SK-N-SH treated with all-trans-retinoic acid at 6 μM for 48 hours (cell line): ENCODE results near the gene PLD3.

Experiments
- ATAC-seq: fragments of 200-7000 bp; cut with Tn5 transposase; 3 replicates; pipeline ENCODE4 v1.9.1; 2020; ENCODE audit warnings: mild to moderate bottlenecking, moderate library complexity
- ARNTL ChIP-seq: fragments of 450-650 bp; formaldehyde crosslinking; IDR thresholded peaks from 2 replicates; pipeline ENCODE4 v1.5.0; 2020; ENCODE audit warnings: low read depth, mild to moderate bottlenecking, moderate library complexity, borderline replicate concordance
- BACH2 ChIP-seq: fragments of 250-450 bp; sonication (Bioruptor Pico); IDR thresholded peaks from 2 replicates; pipeline ENCODE4 v1.9.0; 2021; ENCODE audit warnings: mild to moderate bottlenecking, borderline replicate concordance
- CREB5 ChIP-seq: fragments of 250-450 bp; sonication (Bioruptor Pico); IDR thresholded peaks from 2 replicates; pipeline ENCODE4 v1.5.1; 2020; ENCODE audit warnings: low read depth, mild to moderate bottlenecking, moderate library complexity
- CSDC2 ChIP-seq: fragments of 250-450 bp; sonication (Bioruptor Pico); IDR thresholded peaks from 2 replicates; pipeline ENCODE4 v1.5.0; 2020; ENCODE audit warnings: mild to moderate bottlenecking, moderate library complexity
- CSRNP3 ChIP-seq: fragments of 250-450 bp; sonication (Bioruptor Pico); IDR thresholded peaks from 2 replicates; pipeline ENCODE4 v1.5.1; 2021; ENCODE audit warnings: mild to moderate bottlenecking, moderate library complexity
- ESRRG ChIP-seq: fragments of 250-450 bp; sonication (Bioruptor Pico); IDR thresholded peaks from 2 replicates; pipeline ENCODE4 v1.6.1; 2021; ENCODE audit warnings: mild to moderate bottlenecking
- GLIS3 ChIP-seq: fragments of 250-450 bp; sonication (Bioruptor Pico); IDR thresholded peaks from 2 replicates; pipeline ENCODE4 v1.5.0; 2020; ENCODE audit warnings: mild to moderate bottlenecking, moderate library complexity
- ISL1 ChIP-seq: fragments of 250-450 bp; sonication (Bioruptor Pico); IDR thresholded peaks from 2 replicates; pipeline ENCODE4 v2.1.2; 2022; ENCODE audit warnings: mild to moderate bottlenecking, moderate library complexity
- OSR1 ChIP-seq: fragments of 250-450 bp; sonication (Bioruptor Pico); IDR thresholded peaks from 2 replicates; pipeline ENCODE4 v1.8.0; 2022; ENCODE audit warnings: moderate library complexity, mild to moderate bottlenecking, inconsistent platforms
- PATZ1 ChIP-seq: fragments of 250-450 bp; sonication (Bioruptor Pico); IDR thresholded peaks from 2 replicates; pipeline ENCODE4 v1.8.0; 2020; ENCODE audit warnings: mild to moderate bottlenecking, moderate library complexity, borderline replicate concordance
- POU6F1 ChIP-seq: fragments of 250-450 bp; sonication (Bioruptor Pico); IDR thresholded peaks from 2 replicates; pipeline ENCODE4 v1.8.0; 2021; ENCODE audit warnings: low read depth, mild to moderate bottlenecking, moderate library complexity, borderline replicate concordance
- PPARA ChIP-seq: fragments of 250-450 bp; sonication (Bioruptor Pico); IDR thresholded peaks from 2 replicates; pipeline ENCODE4 v1.5.0; 2020; ENCODE audit warnings: mild to moderate bottlenecking, borderline replicate concordance
- RARB ChIP-seq: fragments of 250-450 bp; sonication (Bioruptor Pico); IDR thresholded peaks from 2 replicates; pipeline ENCODE4 v1.8.0; 2021; ENCODE audit warnings: mild to moderate bottlenecking, moderate library complexity
- SNAI2 ChIP-seq: fragments of 250-450 bp; sonication (Bioruptor Pico); IDR thresholded peaks from 2 replicates; pipeline ENCODE4 v1.5.0; 2020; ENCODE audit warnings: mild to moderate bottlenecking, moderate library complexity
- ZC3H10 ChIP-seq: fragments of 250-450 bp; sonication (Bioruptor Pico); IDR thresholded peaks from 2 replicates; pipeline ENCODE4 v1.5.1; 2021; ENCODE audit warnings: mild to moderate bottlenecking, moderate library complexity
- ZFP3 ChIP-seq: fragments of 250-450 bp; sonication (Bioruptor Pico); IDR thresholded peaks from 2 replicates; pipeline ENCODE4 v1.5.0; 2020; ENCODE audit warnings: mild to moderate bottlenecking, moderate library complexity
- ZNF565 ChIP-seq: fragments of 450-650 bp; formaldehyde crosslinking; conservative IDR thresholded peaks from 2 replicates; pipeline ENCODE4 v1.5.0; 2020; ENCODE audit warnings: low read depth, mild to moderate bottlenecking, moderate library complexity
- ZNF70 ChIP-seq: fragments of 450-650 bp; formaldehyde crosslinking; IDR thresholded peaks from 2 replicates; pipeline ENCODE4 v1.5.0; 2020; ENCODE audit warnings: mild to moderate bottlenecking, moderate library complexity
- ZNF8 ChIP-seq: fragments of 450-650 bp; formaldehyde crosslinking; IDR thresholded peaks from 2 replicates; pipeline ENCODE4 v1.5.0; 2020; ENCODE audit warnings: mild to moderate bottlenecking, moderate library complexity

The PLD3 gene

GRCh38 chr19:40414542-40415535 lies 66.3 kb downstream of the PLD3 start:
- ATAC-seq = no peak
- TF ChIP-seq CSRNP3 (CRISPR knock-in tag) = no peak
- no peak for TF ChIP-seq RARB (CRISPR knock-in tag)
- no peak for TF ChIP-seq ARNTL (CRISPR knock-in tag)
- TF ChIP-seq POU6F1 (CRISPR knock-in tag) = no peak
- TF ChIP-seq ZNF565 (CRISPR knock-in tag) = no peak
- no peak for TF ChIP-seq PATZ1 (CRISPR knock-in tag)
- TF ChIP-seq CREB5 = no peak
- no peak for TF ChIP-seq ESRRG (CRISPR knock-in tag)
- TF ChIP-seq ISL1 = no peak
- TF ChIP-seq OSR1 (CRISPR knock-in tag) = no peak

GRCh38 chr19:40415768-40416167 lies 67.3 kb downstream of the PLD3 start:
- no peak for TF ChIP-seq CSDC2 (CRISPR knock-in tag)
- no peak for TF ChIP-seq GLIS3 (CRISPR knock-in tag)
- no peak for TF ChIP-seq ARNTL (CRISPR knock-in tag)
- no peak for TF ChIP-seq POU6F1 (CRISPR knock-in tag)
- TF ChIP-seq BACH2 (CRISPR knock-in tag) = no peak
- no peak for TF ChIP-seq ZC3H10 (CRISPR knock-in tag)
- TF ChIP-seq CREB5 = no peak
- no peak for TF ChIP-seq SNAI2 (CRISPR knock-in tag)
- no peak for TF ChIP-seq ZFP3 (CRISPR knock-in tag)
- TF ChIP-seq ZNF565 (CRISPR knock-in tag) = no peak
- TF ChIP-seq PPARA (CRISPR knock-in tag) = no peak
- no peak for TF ChIP-seq ZNF70 (CRISPR knock-in tag)
- no peak for TF ChIP-seq PATZ1 (CRISPR knock-in tag)
- TF ChIP-seq ZNF8 (CRISPR knock-in tag) = no peak

More at GRCh38 chr19:40415768-40416167, 67.3 kb downstream of the PLD3 start:
- no peak for ATAC-seq
